ENCODE data around the gene VAPB.

- TF ChIP-seq CTCF (IDR thresholded peaks at IDR 0.05; ENCODE audit: poor library complexity, severe bottlenecking), result no peak
- TF ChIP-seq EZH2 (IDR thresholded peaks at IDR 0.05; ENCODE audit: borderline replicate concordance, insufficient read depth, low read length, poor library complexity, severe bottlenecking), result no peak
- no peak for TF ChIP-seq MXI1 (conservative IDR thresholded peaks at IDR 0.05; ENCODE audit: poor library complexity, severe bottlenecking)
- TF ChIP-seq EP300 (conservative IDR thresholded peaks at IDR 0.05; ENCODE audit: poor library complexity, severe bottlenecking), result no peak
Observed at GRCh38 chr20:58435237-58435636, 46.2 kb downstream of the VAPB start.

Measured in neural cell (in vitro differentiated cells).